Testis (tissue), 3 donors: ENCODE results near the gene TMEM92. TPM values are rescaled to one million over a fixed set of nuclear protein-coding genes. Genes with fewer than 3 reads are reported as not detected.

Experiments used
- DNase-seq: peaks from one replicate; pipeline ENCODE4 v3.0.0-alpha.2; 2019
- H3K27ac ChIP-seq, 2 donors: fragments of 200-600 bp; sonication (generic); one replicate each; pipeline ENCODE4 v1.5.1; 2019
- H3K27me3 ChIP-seq: fragments of 200-600 bp; sonication (generic); one replicate; pipeline ENCODE4 v1.5.1; 2019
- H3K36me3 ChIP-seq: fragments of 200-600 bp; sonication (generic); one replicate; pipeline ENCODE4 v1.5.1; 2017; ENCODE audit warnings: low read depth; ENCODE audit errors: missing control alignments
- H3K4me1 ChIP-seq: fragments of 200-600 bp; sonication (generic); one replicate; pipeline ENCODE4 v1.5.1; 2019
- H3K4me3 ChIP-seq, 2 donors: fragments of 200-600 bp; sonication (generic); one replicate each; pipeline ENCODE4 v1.5.1; 2017 to 2019
- H3K9me3 ChIP-seq: fragments of 200-600 bp; sonication (generic); one replicate; pipeline ENCODE4 v1.5.1; 2017
- CTCF ChIP-seq, 3 experiments: fragments of 450-650 bp in 2 of 3; fragments of 200-600 bp in 1 of 3; sonication (generic) in 1 of 3; IDR thresholded peaks; one replicate each; pipeline ENCODE4 v1.5.1; 2016 to 2019; ENCODE audit warnings: antibody characterized with exemption in 3 of 3, mild to moderate bottlenecking in 2 of 3, moderate library complexity in 1 of 3
- POLR2A ChIP-seq: fragments of 450-650 bp; IDR thresholded peaks from one replicate; pipeline ENCODE4 v1.6.1; 2017; ENCODE audit warnings: antibody characterized with exemption, mild to moderate bottlenecking, moderate library complexity
- WGBS, 2 donors: methylation state at CpG; one replicate each; pipeline ENCODE4 v1.1.5; 2018; 5-methylcytosine and 5-hydroxymethylcytosine counted together
- intact Hi-C: fragments of 100-400 bp; cut with DNase I; formaldehyde crosslinking; loops from one replicate; pipeline ENCODE4 v1.15.1; 2023; ENCODE audit warnings: low total_unique reads
- polyA plus RNA-seq: library from polyadenylated mRNA; stranded (reverse); fragments of 350-450 nt; fragmentation: Illumina TruSeq; extraction: RNeasy Lipid Tissue Mini Kit (QIAGEN cat#74804); gene quantifications from one replicate; pipeline ENCODE4 v1.2.3, GENCODE V29; 2014; ENCODE audit warnings: low read depth, low replicate concordance; ENCODE audit not compliant: insufficient read depth
- total RNA-seq, 2 donors: library from RNA; depleted of rRNA; stranded (reverse); fragments of >200 nt; gene quantifications; one replicate each; pipeline ENCODE4 v1.2.3, GENCODE V29; 2016

TMEM92 gene
- total and polyA plus RNA-seq, 3 donors from 2014 or later = 0.44 to 1.5 (median 0.93) TPM

DNA sequence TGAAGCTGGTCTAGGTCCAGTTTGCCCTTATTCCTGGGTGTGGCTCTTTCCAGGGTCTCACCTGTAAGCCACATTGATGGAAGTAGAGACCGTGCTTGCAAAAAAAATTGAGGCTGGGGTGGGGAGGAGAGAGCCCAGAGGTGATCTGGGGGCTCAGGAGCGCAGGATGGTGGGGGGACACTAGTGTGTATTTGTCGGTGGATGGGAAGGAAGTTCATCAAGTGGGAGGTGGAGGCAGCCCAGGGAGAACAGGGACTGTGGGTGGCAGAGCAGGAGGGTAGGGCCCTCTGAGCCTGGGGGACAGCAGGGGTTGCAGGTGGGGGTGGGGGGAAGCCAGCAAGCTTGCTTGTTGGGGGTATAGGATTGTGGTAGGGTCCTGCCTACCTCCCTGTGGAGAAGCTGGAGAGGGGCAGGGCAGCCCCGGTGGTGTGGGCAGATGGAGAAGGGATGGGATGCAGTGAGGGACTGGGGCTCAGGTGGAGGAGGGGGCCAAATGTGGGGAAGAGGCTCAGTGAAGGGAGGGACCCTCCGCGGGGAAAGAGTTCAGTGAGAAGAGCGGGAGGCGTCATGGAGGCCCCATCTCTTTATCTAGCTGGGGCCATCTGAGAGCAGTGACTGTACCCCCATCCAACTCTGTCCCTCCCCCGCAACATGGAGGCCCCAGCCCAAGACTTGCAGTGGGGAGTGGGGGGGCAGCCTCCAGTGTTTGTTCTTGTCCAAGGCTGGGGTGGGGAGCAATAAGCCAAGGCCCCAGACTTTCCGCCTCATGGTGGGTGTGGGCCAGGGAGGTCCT is 17.2 kb upstream of the TMEM92 start:
- Histone ChIP-seq H3K4me1 (peaks cover 19% of the 10 kb centered on the region), H3K4me3 (no peak overlapping the region), H3K27ac (peak overlapping the region in 1 of 2 donors; percentile 70), H3K27me3 (no peaks in the 10 kb centered on the region), H3K36me3 (no peaks in the 10 kb centered on the region), H3K9me3 (no peaks in the 10 kb centered on the region)
- WGBS, 2 donors = 76 to 83% methylated on average over 10 of the region's 10 CpGs
- TF ChIP-seq POLR2A = no peak
- no peak for TF ChIP-seq CTCF (IDR thresholded peaks at IDR 0.05)
- intact Hi-C loops = no loop called here
- DNase-seq = no peak

GRCh38 chr17:50257676-50258224 is 16.5 kb upstream of the TMEM92 start:
- Histone ChIP-seq H3K27me3 (no peaks in the 10 kb centered on the region), H3K4me1 (peaks cover 19% of the 10 kb centered on the region), H3K27ac (peak overlapping the region; percentile 65 to 70), H3K4me3 (no peak overlapping the region), H3K9me3 (no peaks in the 10 kb centered on the region), H3K36me3 (no peaks in the 10 kb centered on the region)
- WGBS, 2 donors = 55 to 75% methylated on average over 6 to 15 of the region's 15 CpGs
- DNase-seq = no peak
- no peak for TF ChIP-seq POLR2A
- no peak for TF ChIP-seq CTCF (IDR thresholded peaks at IDR 0.05)
- intact Hi-C loops = no loop called here

DNA sequence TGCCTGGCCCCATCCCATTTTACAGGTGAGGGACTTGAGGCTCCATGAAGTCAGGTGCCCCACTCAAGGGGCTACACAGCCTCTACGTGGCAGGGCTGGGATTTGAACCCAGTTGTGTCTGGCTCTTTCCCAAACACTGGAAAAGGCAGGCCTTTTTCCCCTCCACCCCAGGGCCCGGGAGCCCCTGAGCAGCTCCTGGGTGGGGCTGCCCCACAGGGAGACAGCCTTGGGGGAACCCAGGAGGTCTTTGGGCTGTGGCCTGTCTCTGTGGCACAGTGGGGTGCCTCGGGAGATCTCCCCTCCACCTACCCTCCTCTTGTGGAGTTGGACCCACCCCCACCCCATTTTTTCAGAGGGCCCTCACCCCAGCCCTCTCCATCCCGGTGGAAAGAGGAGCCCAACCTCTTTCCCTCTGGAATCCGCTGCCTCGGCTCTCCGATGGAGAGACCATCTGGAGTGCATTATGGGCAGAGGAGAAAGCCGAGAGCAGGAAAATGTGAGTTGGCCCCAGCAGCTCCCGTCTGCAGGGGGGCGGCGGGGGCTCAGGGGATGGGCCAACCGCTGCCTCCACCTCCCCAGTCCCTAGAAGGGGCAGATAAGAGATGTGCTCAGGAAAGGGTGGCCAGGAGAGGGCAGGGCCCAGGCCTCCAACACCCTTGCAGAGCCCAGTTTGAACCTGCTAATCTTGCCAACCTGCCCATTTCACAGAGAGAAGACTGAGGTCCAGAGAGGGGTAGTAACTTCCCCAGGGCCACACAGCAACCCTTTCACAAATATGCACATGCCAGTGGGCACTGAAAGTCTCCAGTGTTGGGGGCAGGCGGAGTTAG is 15.4 kb upstream of the TMEM92 start:
- no peaks in the 10 kb centered on the region for H3K36me3 ChIP-seq
- intact Hi-C loops = no loop called here
- H3K4me1 ChIP-seq = peaks cover 26% of the 10 kb centered on the region
- no peaks in the 10 kb centered on the region for H3K9me3 ChIP-seq
- no peaks in the 10 kb centered on the region for H3K27me3 ChIP-seq
- no peak for DNase-seq
- H3K4me3 ChIP-seq = no peak overlapping the region
- TF ChIP-seq CTCF (IDR thresholded peaks at IDR 0.05) = no peak
- TF ChIP-seq POLR2A = no peak
- H3K27ac ChIP-seq = peak overlapping the region; percentile 65 to 70
- WGBS, 2 donors = 49 to 66% methylated on average over 6 to 13 of the region's 13 CpGs

DNA sequence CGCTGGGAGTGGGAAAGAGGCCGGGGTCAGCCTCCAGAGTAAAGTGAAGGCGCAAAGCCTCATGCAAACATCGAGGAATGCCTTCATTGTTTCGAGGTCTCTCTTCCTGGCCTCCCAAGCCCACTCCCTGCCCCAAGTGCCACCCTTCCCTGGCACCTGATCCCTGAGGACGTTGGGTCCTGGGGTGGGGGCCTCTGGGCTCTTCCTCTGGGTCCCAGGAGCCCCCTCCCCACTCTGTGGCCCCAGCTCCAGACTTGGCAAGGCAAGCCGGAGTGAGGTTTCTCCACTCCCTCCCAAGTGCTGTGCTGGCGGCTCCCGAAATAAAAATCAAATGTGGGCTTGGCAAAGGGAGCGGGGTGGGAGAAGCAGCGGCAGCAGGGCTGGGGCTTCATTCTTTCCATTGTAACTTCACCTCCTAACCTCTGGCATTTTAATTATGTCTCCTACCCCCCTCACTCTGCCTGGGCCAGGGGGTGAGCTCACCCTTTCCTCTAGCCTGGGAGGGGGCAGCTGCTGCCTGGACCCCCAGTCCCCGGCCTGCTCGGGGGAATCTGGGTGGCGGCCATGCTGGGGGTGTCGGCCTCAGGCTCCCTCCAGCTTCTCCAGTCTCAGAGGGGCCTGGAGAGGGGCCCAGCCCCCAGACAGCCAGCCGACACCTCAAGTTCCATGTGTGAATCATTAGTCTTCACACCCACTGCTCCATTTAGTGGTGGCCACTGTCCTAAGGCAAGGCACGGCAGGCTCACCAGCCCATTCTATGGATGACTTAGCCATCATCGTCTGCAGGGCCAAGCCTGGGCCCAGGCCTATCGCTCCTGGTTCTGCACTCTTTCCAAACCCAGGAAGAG is 14.6 kb upstream of the TMEM92 start:
- H3K4me1 ChIP-seq = peaks cover 34% of the 10 kb centered on the region
- intact Hi-C loops = no loop called here
- H3K4me3 ChIP-seq = no peak overlapping the region
- DNase-seq = no peak
- WGBS, 2 donors = 68 to 76% methylated on average over 19 of the region's 19 CpGs
- TF ChIP-seq POLR2A (no peak), CTCF (IDR thresholded peaks at IDR 0.05) (no peak)
- no peaks in the 10 kb centered on the region for H3K36me3 ChIP-seq
- H3K27me3 ChIP-seq = no peaks in the 10 kb centered on the region
- H3K27ac ChIP-seq = peak overlapping the region; percentile 65 to 70
- no peaks in the 10 kb centered on the region for H3K9me3 ChIP-seq
